Bone marrow (tissue), 2 donors: ENCODE results near the gene TRAPPC3.
"Not testable (repeated sequence)": the region's sequence is repeated elsewhere in the genome, so short reads cannot be mapped to it uniquely, and the experiment has no call there.

Source experiments
- DNase-seq, 2 donors: peaks; one replicate each; lab custom pipeline; 2025; lab: John Stamatoyannopoulos, UW

Gene TRAPPC3

DNA sequence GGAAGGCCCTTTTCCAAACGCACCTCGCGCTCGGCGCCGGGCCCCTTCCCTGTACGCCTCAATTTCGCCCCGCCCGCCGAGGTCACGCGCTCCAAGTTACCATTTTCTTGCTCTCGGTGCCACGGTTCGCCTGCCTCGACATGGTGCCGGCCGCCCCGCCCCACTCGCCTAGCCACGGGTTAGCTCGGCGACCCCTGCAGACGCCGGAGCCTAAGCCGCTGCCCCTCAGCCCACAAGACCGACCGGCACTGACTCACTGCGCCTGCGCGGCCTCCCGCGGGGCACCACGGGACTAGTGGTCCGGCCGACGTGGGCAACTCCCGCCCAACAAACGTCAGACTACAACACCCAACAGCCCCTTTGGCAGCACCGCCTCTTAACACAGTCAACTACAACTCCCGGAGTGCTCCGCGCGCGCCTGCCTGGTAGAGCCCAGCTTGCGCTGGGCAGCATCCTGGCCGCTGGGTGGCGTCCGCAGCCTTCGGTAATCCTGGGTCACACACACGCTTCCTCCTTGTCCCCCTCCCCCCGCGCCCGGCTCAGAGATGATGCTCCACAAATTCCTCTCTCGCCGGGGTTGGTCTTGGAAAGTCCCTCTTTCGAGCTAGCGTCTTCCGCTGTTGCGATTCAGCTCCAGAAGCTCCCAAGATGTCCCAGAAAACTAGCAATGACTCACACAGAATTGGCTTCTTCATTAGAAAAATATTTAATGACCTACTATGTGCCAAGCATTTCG is at the start of gene TRAPPC3:
Gene TRAPPC3 (minus strand): TSS at position 250 of the 736 bp plus-strand sequence. CDS start 108 bp downstream, at position 142.
- peak; percentile 94 to 100 for DNase-seq

DNA sequence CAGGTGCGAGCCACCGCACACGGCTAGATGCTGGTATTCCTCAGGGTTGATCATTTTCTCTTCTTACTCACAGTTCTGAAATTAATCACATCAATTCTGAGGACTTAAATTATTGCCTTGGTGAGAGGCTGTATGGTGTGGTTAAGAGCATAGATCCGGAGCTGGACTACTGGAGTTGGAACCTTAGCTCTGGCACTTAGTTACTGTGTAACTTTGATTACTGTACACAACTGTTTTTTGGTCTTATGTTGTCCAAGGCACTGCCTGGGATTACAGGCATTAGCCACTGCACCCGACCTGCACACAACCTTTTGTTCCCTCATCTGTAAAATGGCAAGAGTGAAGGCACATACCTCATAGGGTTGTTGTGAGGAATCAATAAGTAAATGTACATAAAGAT is 49.4 kb upstream of the TRAPPC3 start:
- no peak for DNase-seq

DNA sequence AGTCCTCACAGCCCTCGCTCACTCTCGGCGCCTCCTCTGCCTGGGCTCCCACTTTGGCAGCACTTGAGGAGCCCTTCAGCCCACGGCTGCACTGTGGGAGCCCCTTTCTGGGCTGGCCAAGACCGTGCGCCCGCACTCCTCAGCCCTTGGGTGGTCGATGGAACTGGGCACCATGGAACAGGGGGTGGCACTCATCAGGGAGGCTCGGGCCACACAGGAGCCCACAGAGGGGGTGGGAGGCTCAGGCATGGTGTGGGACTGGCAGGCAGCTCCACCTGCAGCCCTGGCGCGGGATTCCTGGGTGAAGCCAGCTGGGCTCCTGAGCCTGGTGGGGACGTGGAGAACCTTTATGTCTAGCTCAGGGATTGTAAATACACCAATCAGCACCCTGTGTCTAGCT is 47.5 kb upstream of the TRAPPC3 start:
- DNase-seq = not testable (repeated sequence)

DNA sequence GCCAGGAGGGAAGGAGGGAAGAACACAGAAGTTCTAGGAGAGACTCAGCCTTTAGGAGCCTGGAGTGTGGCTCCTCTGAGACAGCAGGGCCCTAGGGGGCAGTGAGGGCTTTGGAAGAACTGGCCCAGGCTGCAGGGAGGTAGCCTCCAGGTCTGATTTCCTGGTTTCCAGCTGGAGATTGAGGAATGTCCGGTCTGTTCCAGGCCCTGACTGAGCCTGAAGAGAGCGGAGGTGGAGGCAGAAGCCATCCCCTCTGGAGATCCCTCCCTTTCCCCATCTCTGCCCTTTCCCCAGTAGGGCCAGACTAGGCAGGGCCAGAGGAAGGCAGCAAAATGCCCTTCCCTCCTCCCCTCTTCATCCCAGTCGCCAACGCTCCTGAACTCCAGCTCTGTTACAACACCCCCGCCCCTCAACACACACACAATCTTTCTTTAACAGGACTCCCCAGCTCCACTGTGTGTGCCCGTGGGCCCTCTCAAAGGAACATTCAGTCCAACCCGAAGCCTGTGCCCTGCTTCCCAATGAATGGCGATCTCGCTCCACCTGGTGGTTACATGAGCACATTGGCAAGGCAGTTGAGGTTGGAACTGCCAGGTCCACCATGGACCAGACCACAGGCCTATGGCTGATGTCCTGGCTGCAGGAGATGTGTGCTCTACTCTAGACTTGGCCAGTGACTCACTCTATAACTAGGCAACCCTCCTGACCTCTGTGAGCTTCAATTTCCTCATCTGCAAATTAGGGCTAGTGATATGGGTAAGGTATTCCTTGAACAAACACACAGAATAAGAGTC is 38.7 kb upstream of the TRAPPC3 start:
- DNase-seq = peak; percentile 40 to 76

DNA sequence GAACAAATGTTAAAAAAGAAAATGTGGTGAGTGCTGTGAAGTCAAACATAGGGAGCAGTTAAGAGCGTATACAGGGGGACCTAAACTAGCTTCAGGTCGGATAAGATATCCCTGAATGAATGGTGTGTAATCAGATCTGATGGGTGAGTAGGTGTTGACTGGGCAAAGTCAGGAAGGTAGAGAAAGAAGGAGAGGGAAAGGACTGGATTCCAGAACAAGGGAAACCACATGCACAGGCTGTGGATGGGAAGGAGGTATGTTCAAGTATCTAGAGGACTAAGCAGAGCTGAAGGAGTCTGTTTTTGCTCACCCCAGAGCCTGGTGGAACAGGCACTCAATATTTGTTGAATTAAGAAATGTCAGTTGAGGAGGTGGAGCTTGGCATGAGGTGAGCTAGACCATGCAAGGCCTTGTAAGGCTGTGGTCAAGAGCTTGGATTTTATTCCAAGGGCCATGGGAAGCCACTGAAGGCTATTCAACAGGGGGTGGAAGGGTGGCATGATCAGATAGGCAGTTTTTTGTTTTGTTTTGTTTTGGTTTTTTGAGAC is 34.1 kb upstream of the TRAPPC3 start:
- DNase-seq = no peak

DNA sequence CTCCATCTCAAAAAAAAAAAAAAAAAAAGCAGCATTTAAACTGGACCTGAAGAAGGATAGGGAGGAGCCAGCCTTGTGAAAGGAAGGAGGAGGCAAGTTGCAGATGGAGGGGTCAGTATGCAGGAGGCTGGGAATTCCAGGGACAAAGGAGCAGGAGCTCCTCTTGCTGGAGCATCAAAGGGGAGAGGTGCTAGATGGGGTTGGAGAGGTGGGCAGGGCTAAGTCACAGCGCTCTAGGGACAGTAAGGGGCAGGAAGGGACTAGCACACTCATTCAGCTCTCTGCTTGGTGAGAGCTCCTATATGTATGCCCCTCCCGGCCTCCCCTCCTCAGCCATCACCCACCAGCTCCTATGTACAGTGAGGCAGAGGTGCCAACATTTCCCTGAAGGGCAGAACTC is 33.4 kb upstream of the TRAPPC3 start:
- no peak for DNase-seq

DNA sequence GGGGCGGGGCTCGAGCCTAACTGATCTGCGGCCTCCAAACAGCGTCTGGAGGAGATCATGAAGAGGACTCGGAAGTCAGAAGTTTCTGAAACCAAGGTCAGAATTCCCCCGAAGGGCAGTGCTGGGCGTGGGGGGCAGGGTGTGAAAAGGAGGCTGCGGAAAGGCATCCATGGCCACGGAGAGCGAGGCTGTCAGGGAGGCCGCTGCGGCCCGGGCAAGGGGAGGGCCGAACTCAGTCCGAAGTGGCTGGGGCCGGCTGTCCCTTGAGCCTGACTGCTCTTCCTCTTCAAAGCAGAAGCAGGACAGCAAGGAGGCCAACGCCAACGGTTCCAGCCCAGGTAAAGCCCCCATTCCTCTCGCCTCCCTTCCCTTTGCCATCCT is 29.9 kb upstream of the TRAPPC3 start:
- DNase-seq = no peak

DNA sequence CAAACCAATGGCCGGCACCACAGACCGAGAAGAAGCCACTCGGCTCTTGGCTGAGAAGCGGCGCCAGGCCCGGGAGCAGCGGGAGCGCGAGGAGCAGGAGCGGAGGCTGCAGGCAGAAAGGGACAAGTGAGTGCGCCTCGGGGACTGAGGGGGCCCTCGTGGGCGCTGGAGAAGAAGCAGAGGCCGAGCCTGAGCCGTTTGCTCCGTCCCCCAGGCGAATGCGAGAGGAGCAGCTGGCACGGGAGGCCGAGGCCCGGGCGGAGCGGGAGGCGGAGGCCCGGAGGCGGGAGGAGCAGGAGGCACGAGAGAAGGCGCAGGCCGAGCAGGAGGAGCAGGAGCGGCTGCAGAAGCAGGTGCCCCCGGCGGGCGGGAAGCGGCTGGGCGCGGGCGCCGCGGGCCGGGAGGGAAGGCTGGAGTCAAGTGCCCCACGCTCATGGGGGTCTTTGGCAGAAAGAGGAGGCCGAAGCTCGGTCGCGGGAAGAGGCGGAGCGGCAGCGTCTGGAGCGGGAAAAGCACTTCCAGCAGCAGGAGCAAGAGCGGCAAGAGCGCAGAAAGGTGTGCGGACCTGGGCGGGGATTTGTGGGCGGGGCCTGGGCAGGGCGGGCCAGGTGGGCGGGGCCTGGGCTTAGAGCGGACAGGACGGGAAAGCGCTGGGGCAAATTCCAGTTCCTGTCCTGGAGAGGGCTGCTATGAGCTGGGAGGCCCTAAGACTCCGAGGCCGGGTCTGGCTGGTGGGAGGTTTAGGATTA is 29.4 kb upstream of the TRAPPC3 start:
- DNase-seq = no peak

DNA sequence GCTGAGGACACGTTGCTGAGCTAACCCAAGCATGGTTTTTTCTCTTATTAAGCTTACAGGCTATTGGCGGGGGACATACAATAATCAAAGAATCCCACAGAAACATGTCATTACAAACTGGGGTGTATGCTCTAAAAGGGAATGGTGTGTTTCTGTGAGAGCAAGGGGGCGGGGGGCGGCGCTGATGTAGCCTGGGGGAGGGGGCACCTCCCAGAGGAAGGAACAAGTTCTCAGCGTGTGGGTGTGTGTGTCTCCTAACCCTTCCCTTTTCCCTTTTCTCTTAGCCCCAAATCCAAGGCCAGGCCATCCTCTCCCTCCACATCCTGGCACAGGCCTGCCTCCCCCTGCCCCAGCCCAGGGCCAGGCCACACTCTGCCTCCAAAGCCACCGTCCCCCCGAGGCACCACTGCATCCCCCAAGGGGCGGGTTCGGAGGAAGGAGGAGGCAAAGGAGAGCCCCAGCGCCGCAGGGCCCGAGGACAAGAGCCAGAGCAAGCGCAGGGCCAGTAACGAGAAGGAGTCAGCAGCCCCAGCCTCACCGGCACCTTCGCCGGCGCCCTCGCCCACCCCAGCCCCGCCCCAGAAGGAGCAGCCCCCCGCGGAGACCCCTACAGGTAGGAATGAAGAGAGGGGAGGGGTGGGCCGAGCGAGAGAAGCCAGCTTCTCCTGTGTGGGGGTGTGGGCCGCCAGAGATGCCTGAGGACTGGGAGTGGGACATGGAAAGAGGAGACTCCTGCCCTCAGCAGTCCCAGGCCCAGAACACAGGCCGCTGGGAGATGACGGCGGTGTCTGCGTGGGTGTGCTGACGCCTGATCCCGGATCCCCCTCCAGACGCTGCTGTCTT is 28.5 kb upstream of the TRAPPC3 start:
- no peak for DNase-seq

DNA sequence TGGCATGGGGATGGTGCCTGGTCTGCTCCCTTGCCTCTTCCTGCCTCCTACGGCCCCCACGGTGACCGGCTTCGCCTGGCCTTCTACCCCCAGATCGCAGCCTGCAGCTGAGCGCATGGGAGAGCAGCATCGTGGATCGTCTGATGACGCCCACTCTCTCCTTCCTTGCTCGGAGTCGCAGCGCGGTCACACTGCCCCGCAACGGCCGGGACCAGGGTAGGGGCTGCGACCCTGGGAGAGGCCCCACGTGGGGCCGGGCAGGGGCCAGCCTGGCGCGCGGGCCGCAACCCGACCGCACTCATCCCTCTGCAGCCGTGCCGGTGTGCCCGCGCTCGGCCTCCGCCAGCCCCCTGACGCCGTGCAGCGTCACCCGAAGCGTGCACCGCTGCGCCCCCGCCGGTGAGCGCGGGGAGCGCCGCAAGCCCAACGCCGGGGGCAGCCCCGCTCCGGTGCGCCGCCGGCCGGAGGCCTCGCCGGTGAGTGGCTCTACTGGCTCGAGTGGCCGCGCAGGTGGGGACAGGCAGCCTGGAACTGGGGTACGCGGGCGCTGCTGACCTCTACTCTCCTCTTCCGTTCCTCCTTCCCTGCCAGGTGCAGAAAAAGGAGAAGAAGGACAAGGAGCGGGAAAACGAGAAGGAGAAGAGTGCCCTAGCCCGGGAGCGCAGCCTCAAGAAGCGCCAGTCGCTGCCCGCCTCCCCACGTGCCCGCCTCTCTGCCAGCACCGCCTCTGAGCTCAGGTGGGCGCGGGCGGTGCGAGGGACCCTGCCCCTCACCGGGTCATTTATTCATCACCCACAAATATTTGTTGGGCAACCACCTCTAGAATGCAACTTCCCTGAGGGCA is 27.0 kb upstream of the TRAPPC3 start:
- no peak for DNase-seq

DNA sequence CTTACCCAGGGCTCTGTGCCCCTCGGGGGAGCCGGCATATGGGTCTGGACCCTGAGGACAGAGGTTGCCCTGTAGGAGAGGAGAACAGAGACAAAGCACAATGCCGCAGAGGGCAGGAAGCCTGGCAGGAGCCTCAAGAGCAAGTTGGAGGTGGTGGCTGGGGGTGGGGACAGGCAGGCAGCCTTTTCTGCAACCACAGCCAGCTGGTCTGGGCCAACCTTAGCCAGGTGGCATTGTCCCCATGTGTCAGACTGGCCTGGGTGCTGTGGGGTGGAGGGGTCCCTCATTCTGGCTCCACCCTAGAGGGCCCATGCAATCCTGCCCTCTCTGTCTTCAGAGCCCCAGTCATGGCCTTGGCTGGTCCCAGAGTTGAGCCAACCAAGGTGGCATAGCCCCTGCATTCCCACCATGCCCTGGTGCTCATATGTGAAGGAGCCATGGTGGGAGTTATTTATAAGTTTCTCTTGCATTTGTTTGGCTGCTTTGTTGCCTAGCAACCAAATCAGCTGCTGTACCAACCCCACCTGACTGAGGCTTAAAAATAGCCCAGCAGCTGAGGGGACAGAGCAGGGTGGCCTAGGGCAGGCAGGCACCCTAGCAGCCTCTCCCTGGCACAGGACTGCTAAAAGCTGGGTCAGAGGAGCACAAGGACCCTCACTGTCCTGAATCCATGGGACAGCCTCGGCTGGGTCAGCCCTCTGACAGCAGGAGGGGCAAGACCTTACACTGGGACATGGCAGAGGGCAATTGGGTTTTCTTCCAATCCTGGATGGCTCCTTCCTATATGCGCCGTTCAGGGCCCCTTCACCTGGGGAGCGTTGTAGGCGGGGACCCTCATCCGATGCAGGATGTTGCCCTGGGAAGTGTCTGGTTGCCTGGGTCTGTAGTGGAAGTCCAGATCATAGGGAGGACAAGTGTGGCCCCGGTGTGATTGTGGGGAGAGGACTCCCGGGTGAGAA is 26.1 kb upstream of the TRAPPC3 start:
- DNase-seq = no peak

DNA sequence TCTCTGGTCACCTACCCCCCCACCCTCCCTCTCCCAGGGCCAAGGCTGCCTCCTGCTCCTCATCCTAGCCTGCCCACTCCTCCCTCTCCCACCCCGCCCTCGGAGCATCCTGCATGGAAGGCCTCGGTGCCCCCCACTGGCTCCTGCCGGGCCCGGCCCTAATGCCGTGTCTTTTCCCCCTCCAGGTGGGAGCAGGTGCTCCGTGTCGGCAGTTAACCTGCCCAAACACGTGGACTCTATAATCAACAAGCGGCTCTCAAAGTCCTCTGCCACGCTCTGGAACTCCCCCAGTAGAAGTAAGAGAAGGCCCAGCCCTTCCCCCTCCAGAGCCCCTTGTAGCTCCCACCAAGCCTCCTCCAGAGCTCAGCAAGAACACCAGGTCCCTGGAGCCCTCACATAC is 25.4 kb upstream of the TRAPPC3 start:
- no peak for DNase-seq

DNA sequence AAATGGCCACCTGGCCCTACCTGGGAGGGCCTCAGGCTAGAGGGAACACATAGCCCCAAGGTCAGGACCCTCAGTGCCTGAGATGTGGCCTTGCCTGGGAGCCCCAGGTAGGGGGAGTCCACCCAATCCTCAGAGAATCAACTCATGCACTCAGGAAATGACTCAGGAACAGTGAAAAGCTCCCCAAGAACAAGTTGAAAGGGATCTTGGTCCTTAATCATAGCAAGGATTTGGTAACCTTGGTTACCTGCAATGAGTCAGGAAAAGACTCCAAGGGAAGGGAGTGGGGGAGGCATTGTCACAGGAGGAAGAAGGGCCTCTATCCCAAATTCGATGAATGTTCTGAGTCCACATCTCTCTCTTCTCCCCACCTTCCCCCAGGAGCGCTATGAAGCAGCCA is 23.7 kb upstream of the TRAPPC3 start:
- DNase-seq = no peak

DNA sequence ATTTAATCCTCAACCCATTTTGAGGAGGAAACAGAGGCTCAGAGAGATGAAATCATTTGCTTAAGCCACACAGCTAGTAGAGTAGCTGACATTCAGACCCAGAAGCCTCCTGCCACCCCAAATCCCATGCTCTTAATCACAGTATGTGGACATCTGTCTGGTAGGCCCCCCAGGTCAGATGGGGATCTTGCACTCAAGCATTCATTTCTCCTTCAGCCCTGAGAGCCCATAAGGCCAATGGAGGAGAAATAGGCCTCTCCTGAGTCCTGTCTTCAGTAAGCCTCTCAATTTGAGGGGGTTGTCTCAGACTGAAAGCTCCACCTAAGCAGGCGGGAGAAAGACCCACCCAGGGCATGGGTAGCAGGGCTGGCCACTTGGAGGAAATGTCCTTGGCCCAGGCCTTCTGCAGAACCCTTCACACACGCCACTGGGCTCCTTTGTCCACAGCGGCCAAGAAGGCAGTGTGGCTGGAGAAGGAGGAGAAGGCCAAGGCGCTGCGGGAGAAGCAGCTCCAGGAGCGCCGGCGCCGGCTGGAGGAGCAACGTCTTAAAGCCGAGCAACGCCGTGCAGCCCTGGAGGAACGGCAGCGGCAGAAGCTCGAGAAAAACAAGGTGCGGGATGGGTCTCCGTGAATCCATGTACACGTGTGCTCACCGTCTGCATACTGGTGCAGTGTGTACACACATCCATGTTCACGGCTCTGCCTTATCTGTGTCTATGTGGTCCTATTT is 22.9 kb upstream of the TRAPPC3 start:
- DNase-seq = no peak

DNA sequence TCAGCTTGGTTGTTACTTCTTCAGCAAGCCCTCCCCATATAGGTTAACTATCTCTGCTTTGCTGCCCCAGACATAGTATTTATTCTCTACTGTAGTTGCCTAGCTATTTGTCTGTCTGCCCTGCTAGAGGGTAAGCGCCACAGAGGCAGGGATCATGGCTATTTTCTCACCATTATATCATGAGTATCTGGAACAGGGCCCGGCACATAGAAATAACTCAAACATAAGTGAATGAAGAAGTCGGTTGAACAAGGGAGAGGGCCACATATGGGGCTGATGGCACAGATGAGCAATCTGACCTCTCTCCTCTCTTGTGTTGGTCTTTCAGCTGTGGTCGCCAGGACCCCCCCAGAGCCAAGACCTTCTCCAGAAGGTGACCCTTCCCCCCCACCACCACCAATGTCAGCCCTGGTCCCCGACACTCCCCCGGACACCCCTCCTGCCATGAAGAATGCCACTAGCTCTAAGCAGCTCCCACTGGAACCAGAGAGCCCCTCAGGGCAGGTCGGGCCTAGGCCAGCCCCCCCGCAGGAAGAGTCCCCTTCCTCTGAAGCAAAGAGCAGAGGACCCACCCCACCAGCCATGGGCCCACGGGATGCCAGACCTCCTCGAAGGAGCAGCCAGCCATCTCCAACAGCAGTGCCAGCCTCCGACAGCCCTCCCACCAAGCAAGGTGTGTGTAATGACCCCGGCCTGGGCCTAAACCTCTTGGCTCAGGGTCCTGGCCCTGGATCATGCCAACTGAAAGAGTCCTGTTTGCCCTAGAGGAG is 21.5 kb upstream of the TRAPPC3 start:
- DNase-seq = no peak

DNA sequence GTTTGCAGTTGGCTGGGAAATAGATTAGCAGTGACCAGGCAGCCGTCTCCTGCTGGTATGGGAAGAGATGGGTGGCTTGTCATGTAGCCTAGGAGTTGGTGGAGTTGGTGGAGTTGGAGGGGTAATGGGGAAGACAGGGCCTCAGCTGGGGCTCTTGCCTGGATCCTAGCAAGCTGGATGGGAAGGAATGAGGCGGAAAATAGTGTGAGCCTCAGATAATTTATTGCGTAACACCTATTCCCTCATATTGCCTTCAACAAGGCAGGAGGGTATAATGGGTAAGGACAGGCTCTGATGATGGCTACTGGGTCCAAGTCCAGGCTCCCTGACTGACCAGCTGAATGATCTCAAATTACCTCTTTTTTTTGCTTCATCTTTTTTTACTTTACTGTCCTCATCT is 19.2 kb upstream of the TRAPPC3 start:
- DNase-seq = no peak

DNA sequence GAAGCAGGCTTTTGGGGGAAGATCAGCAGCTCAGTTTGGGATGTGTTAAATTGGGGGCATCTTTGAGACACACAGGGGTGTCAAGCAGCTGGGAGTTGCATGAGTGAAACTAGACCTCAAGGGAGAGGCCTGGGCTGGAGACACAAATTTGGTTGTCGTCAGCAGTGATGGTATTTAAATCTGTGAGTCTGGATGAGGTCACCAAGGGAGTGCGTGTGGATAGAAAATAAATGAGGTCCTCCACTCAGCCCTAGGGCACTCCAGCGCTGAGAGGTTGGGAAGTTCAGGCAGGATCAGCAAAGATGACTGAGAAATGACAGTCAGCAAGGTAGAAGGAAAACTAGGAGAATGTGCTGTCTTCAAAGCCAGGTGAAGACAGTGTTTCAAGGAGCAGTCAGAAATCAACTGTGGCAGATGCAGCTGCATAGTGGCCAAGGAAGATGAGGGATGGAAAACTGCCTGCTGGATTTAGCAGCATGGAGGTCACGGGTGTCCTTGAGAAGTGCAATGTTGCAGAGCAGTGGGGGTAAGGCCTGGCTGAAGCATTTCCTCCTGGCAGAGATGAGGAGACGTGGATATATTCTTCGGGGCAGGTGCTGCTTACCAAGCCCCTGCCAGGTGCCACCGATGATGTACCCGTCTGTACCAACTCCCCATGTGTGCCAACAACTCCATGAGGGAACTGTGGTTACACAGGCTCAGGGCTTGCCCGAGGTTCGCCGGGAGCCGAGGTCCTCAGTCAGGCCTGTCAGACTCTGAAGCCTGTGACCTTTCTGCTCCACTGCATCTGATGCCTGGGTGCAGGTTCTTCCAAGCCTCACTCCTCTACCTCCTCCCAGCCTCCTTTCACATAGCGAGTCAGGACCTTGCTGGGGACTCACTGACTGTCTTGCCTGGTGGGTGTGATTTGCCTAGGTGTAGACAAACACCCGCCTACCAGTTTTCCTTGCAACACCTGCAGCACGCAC is 17.9 kb upstream of the TRAPPC3 start:
- DNase-seq = no peak
